Tibial artery (tissue), 4 donors: Measurements from ENCODE around the gene LHPP.

Experiments
- DNase-seq, 2 donors: peaks; one replicate each; pipeline ENCODE4 v3.0.0-alpha.2; 2019
- H3K27ac ChIP-seq, 2 donors: fragments of 200-600 bp; sonication (generic) in 1 of 2; 1 replicate in 1 of 2; 2 replicates in 1 of 2; pipeline ENCODE4 v1.5.1; 2018 to 2019; ENCODE audit warnings: mild to moderate bottlenecking in 1 of 2
- H3K27me3 ChIP-seq, 2 donors: fragments of 200-600 bp; sonication (generic) in 1 of 2; one replicate each; pipeline versions ENCODE4 v1.5.1 to v1.6.0; 2016 to 2019
- H3K36me3 ChIP-seq, 3 donors: fragments of 200-600 bp; sonication (generic) in 2 of 3; one replicate each; pipeline ENCODE4 v1.5.1; 2016 to 2019; ENCODE audit warnings: mild to moderate bottlenecking in 2 of 3
- H3K4me1 ChIP-seq, 4 donors: fragments of 200-600 bp; sonication (generic) in 2 of 4; 1 replicate in 3 of 4; 2 replicates in 1 of 4; pipeline ENCODE4 v1.5.1; 2016 to 2019
- H3K4me3 ChIP-seq, 2 donors: fragments of 200-600 bp; sonication (generic) in 1 of 2; 1 replicate in 1 of 2; 2 replicates in 1 of 2; pipeline ENCODE4 v1.5.1; 2018 to 2019; ENCODE audit warnings: mild to moderate bottlenecking in 2 of 2
- H3K9me3 ChIP-seq, 3 donors: fragments of 200-600 bp; sonication (generic) in 1 of 3; one replicate each; pipeline ENCODE4 v1.5.1; 2016 to 2019
- CTCF ChIP-seq, 2 experiments: fragments of 200-600 bp in 1 of 2; fragments of 450-650 bp in 1 of 2; IDR thresholded peaks; one replicate each; pipeline ENCODE4 v1.5.1; 2017 to 2019; ENCODE audit warnings: antibody characterized with exemption in 2 of 2, mild to moderate bottlenecking in 1 of 2, moderate library complexity in 1 of 2
- intact Hi-C: fragments of 100-400 bp; cut with DNase I; formaldehyde crosslinking; loops from one replicate; pipeline ENCODE4 v1.15.0; 2023; ENCODE audit warnings: low total_unique reads

Gene LHPP

GRCh38 chr10:124637746-124638145, 176.1 kb downstream of the LHPP start:
- H3K27ac ChIP-seq: no peak overlapping the region
- H3K27me3 ChIP-seq: no peaks in the 10 kb centered on the region
- H3K9me3 ChIP-seq: no peaks in the 10 kb centered on the region
- intact Hi-C loops: no loop called here
- H3K4me1 ChIP-seq: peaks cover 0 to 29% (median 13%) of the 10 kb centered on the region in 4 donors
- TF ChIP-seq CTCF (IDR thresholded peaks at IDR 0.05): no peak
- no peaks in the 10 kb centered on the region for H3K36me3 ChIP-seq
- no peak for DNase-seq
- no peak overlapping the region for H3K4me3 ChIP-seq

GRCh38 chr10:124639206-124639605, 177.6 kb downstream of the LHPP start:
- Histone ChIP-seq H3K4me3 (no peak overlapping the region), H3K4me1 (peaks cover 0 to 28% (median 13%) of the 10 kb centered on the region in 4 donors), H3K36me3 (no peaks in the 10 kb centered on the region), H3K9me3 (no peaks in the 10 kb centered on the region), H3K27me3 (no peaks in the 10 kb centered on the region), H3K27ac (no peak overlapping the region)
- intact Hi-C loops: no loop called here
- DNase-seq: no peak
- TF ChIP-seq CTCF (IDR thresholded peaks at IDR 0.05): no peak

GRCh38 chr10:124639646-124640045, 178.0 kb downstream of the LHPP start:
- no peaks in the 10 kb centered on the region for H3K27me3 ChIP-seq
- no peak for DNase-seq
- H3K27ac ChIP-seq: no peak overlapping the region
- no peak overlapping the region for H3K4me3 ChIP-seq
- no peak for TF ChIP-seq CTCF (IDR thresholded peaks at IDR 0.05)
- no peaks in the 10 kb centered on the region for H3K36me3 ChIP-seq
- intact Hi-C loops: no loop called here
- no peaks in the 10 kb centered on the region for H3K9me3 ChIP-seq
- peaks cover 0 to 28% (median 13%) of the 10 kb centered on the region in 4 donors for H3K4me1 ChIP-seq

- intact Hi-C loops: no loop called here
Measured at GRCh38 chr10:124640056-124640455, 178.4 kb downstream of the LHPP start.

GRCh38 chr10:124640538-124641231, 179.1 kb downstream of the LHPP start:
- H3K4me1 ChIP-seq: peaks cover 0 to 28% (median 14%) of the 10 kb centered on the region in 4 donors
- no peaks in the 10 kb centered on the region for H3K27me3 ChIP-seq
- no peak for DNase-seq
- TF ChIP-seq CTCF (IDR thresholded peaks at IDR 0.05): no peak
- H3K9me3 ChIP-seq: no peaks in the 10 kb centered on the region
- H3K36me3 ChIP-seq: no peaks in the 10 kb centered on the region
- no peak overlapping the region for H3K27ac ChIP-seq
- intact Hi-C loops: no loop called here
- no peak overlapping the region for H3K4me3 ChIP-seq

More at GRCh38 chr10:124640056-124640455, 178.4 kb downstream of the LHPP start:
- no peak for TF ChIP-seq CTCF (IDR thresholded peaks at IDR 0.05)
- no peaks in the 10 kb centered on the region for H3K9me3 ChIP-seq
- H3K27ac ChIP-seq: no peak overlapping the region
- no peak for DNase-seq
- no peaks in the 10 kb centered on the region for H3K27me3 ChIP-seq
- H3K4me3 ChIP-seq: no peak overlapping the region
- no peaks in the 10 kb centered on the region for H3K36me3 ChIP-seq
- H3K4me1 ChIP-seq: peaks cover 0 to 28% (median 13%) of the 10 kb centered on the region in 4 donors
